B cell (primary cell): ENCODE results near the gene DCDC1. TPM values are rescaled to one million over a fixed set of nuclear protein-coding genes. Genes with fewer than 3 reads are reported as not detected.

Source experiments
- ATAC-seq: fragments of 200-7000 bp; cut with Tn5 transposase; one replicate; pipeline ENCODE4 v1.10.0; 2021; ENCODE audit warnings: low read depth, mild to moderate bottlenecking, moderate number of reproducible peaks, moderate library complexity
- CTCF ChIA-PET: fragments of 350-600 bp; sonication (Branson Sonifier 250); formaldehyde crosslinking; loops from one replicate; lab custom pipeline; 2021; ENCODE audit warnings: antibody characterized with exemption, inconsistent platforms; lab: Charles Lee
- POLR2A ChIA-PET: fragments of 350-600 bp; sonication (Branson Sonifier 250); formaldehyde crosslinking; loops from one replicate; lab custom pipeline; 2021; ENCODE audit warnings: antibody characterized with exemption; lab: Charles Lee
- DNase-seq: peaks from one replicate; pipeline ENCODE4 v3.0.0; 2013
- H2AFZ ChIP-seq: 2 replicates; pipeline ENCODE4 v1.6.1; 2012; ENCODE audit warnings: mild to moderate bottlenecking, low read depth, low read length; ENCODE audit not compliant: insufficient read depth, poor library complexity, severe bottlenecking
- H3K27ac ChIP-seq, 2 donors: 1 replicate in 1 of 2; 2 replicates in 1 of 2; pipeline ENCODE4 v1.5.1; 2012 to 2013; ENCODE audit warnings: low read length in 2 of 2, mild to moderate bottlenecking in 2 of 2, moderate library complexity in 1 of 2
- H3K27me3 ChIP-seq, 4 experiments: fragments of 200-600 bp in 1 of 4; sonication (generic) in 1 of 4; replicated peaks in 1 of 4; 1 replicate in 2 of 4; 2 replicates in 2 of 4; pipeline versions ENCODE4 v1.6.1 to v1.7.0; 2013 to 2016; ENCODE audit warnings: low read length in 3 of 4, mild to moderate bottlenecking in 2 of 4, mixed read lengths in 1 of 4, moderate library complexity in 1 of 4; ENCODE audit not compliant: insufficient read depth in 4 of 4, control insufficient read depth in 3 of 4; ENCODE audit errors: control extremely low read depth in 1 of 4
- H3K36me3 ChIP-seq, 2 experiments: replicated peaks in 1 of 2; 1 replicate in 1 of 2; 2 replicates in 1 of 2; pipeline versions ENCODE4 v1.6.1 to v1.7.1; 2013; ENCODE audit warnings: low read length in 1 of 2; ENCODE audit not compliant: insufficient read depth in 2 of 2, control insufficient read depth in 1 of 2; ENCODE audit errors: control extremely low read depth in 1 of 2, extremely low read depth in 1 of 2
- H3K4me1 ChIP-seq, 2 donors: fragments of 200-600 bp in 1 of 2; sonication (generic) in 1 of 2; 1 replicate in 1 of 2; 2 replicates in 1 of 2; pipeline versions ENCODE4 v1.5.1 to v1.6.1; 2013 to 2017; ENCODE audit warnings: low read length in 2 of 2; ENCODE audit not compliant: control insufficient read depth in 2 of 2, insufficient read depth in 2 of 2
- H3K4me2 ChIP-seq: replicated peaks from 2 replicates; pipeline ENCODE3; 2012; ENCODE audit warnings: mild to moderate bottlenecking, low read depth, low read length; ENCODE audit not compliant: poor library complexity, severe bottlenecking
- H3K4me3 ChIP-seq, 5 experiments: fragments of 200-600 bp in 1 of 5; sonication (generic) in 1 of 5; 1 replicate in 3 of 5; 2 replicates in 2 of 5; pipeline versions ENCODE4 v1.5.1 to v1.7.0; 2011 to 2016; ENCODE audit warnings: low read length in 4 of 5, mild to moderate bottlenecking in 4 of 5, low read depth in 2 of 5, control low read depth in 1 of 5, moderate library complexity in 1 of 5; ENCODE audit not compliant: insufficient read depth in 1 of 5; ENCODE audit errors: control extremely low read depth in 1 of 5, extremely low read depth in 1 of 5
- H3K79me2 ChIP-seq: fragments of 200-600 bp; sonication (generic); one replicate; pipeline ENCODE4 v1.6.0; 2016; ENCODE audit warnings: low read length; ENCODE audit not compliant: control insufficient read depth, insufficient read depth
- H3K9ac ChIP-seq: fragments of 200-600 bp; sonication (generic); 2 replicates; pipeline ENCODE4 v1.6.1; 2017; ENCODE audit warnings: mild to moderate bottlenecking, low read length, moderate library complexity
- H3K9me3 ChIP-seq, 3 donors: one replicate each; pipeline versions ENCODE4 v1.6.1 to v1.7.1; 2013; ENCODE audit warnings: low read length in 2 of 3; ENCODE audit not compliant: control insufficient read depth in 2 of 3, insufficient read depth in 1 of 3; ENCODE audit errors: control extremely low read depth in 1 of 3
- H4K20me1 ChIP-seq: 2 replicates; pipeline ENCODE4 v1.6.0; 2012; ENCODE audit warnings: mild to moderate bottlenecking, low read length; ENCODE audit not compliant: insufficient read depth, control insufficient read depth, poor library complexity, severe bottlenecking
- H3K27ac Mint-ChIP-seq: one replicate; pipeline ENCODE4 v1.8.0; 2021; ENCODE audit warnings: mixed read lengths
- H3K27me3 Mint-ChIP-seq: one replicate; pipeline ENCODE4 v1.8.0; 2021; ENCODE audit warnings: mixed read lengths
- H3K4me1 Mint-ChIP-seq: one replicate; pipeline ENCODE4 v1.8.0; 2021; ENCODE audit warnings: mixed read lengths
- H3K4me3 Mint-ChIP-seq: one replicate; pipeline ENCODE4 v1.8.0; 2021; ENCODE audit warnings: mixed read lengths
- H3K9me3 Mint-ChIP-seq: one replicate; pipeline ENCODE4 v1.8.0; 2022; ENCODE audit warnings: mixed read lengths; ENCODE audit not compliant: insufficient read depth
- CTCF ChIP-seq: fragments of 200-600 bp; IDR thresholded peaks from one replicate; pipeline ENCODE4 v1.8.0; 2022; ENCODE audit warnings: antibody characterized with exemption, mild to moderate bottlenecking
- EZH2 ChIP-seq: IDR thresholded peaks from 2 replicates; pipeline ENCODE4 v1.6.1; 2012; ENCODE audit warnings: borderline replicate concordance, low read depth, mild to moderate bottlenecking, moderate library complexity, low read length; ENCODE audit not compliant: insufficient read depth, poor library complexity, severe bottlenecking
- WGBS: methylation state at CpG from one replicate; pipeline ENCODE4 v1.1.5; 2013; ENCODE audit warnings: missing lambda C conversion rate; ENCODE audit not compliant: insufficient coverage; 5-methylcytosine and 5-hydroxymethylcytosine counted together
- intact Hi-C: fragments of 100-400 bp; cut with micrococcal nuclease; formaldehyde crosslinking; loops from one replicate; pipeline ENCODE4 v1.10.0; 2022
- polyA plus RNA-seq: library from polyadenylated mRNA; depleted of rRNA; stranded (reverse); fragments of >200 nt; gene quantifications from 2 replicates; pipeline ENCODE4 v1.2.3, GENCODE V29; 2012
- total RNA-seq, 2 donors: library from RNA; stranded (reverse); fragments of 120-200 nt in 1 of 2; gene quantifications; 1 replicate in 1 of 2; 2 replicates in 1 of 2; pipeline versions ENCODE4 v1.2.3 to v1.2.4, GENCODE V29; 2013 to 2022

The DCDC1 gene
- total and polyA plus RNA-seq, 2 donors (not counting 1 experiment from before 2014, with no cell fraction given): not detected

GRCh38 chr11:30936491-30936890, 433.0 kb downstream of the DCDC1 start:
- Histone ChIP-seq H3K27me3 (no peaks in the 10 kb centered on the region), H3K36me3 (no peaks in the 10 kb centered on the region), H3K4me3 (no peak overlapping the region), H2AFZ (no peak overlapping the region), H3K9ac (no peak overlapping the region), H3K9me3 (peaks cover 0 to 5% (median 5%) of the 10 kb centered on the region in 3 donors), H3K27ac (no peak overlapping the region), H3K79me2 (no peaks in the 10 kb centered on the region), H3K4me2 (no peak overlapping the region), H3K4me1 (no peaks in the 10 kb centered on the region), H4K20me1 (no peaks in the 10 kb centered on the region)
- intact Hi-C loops: no loop called here
- CTCF ChIA-PET: no interaction called here
- Mint-ChIP-seq H3K4me1 (no peaks in the 10 kb centered on the region), H3K27ac (no peak overlapping the region), H3K9me3 (peaks cover 7% of the 10 kb centered on the region), H3K4me3 (no peak overlapping the region), H3K27me3 (peaks cover 4% of the 10 kb centered on the region)
- DNase-seq: no peak
- POLR2A ChIA-PET: no interaction called here
- no peak for ATAC-seq
- WGBS: no CpG with 5 or more reads among the region's 2 CpGs
- TF ChIP-seq EZH2: no peak
- TF ChIP-seq CTCF: no peak

GRCh38 chr11:30935861-30936260, 433.7 kb downstream of the DCDC1 start:
- H3K27me3 Mint-ChIP-seq: peaks cover 4% of the 10 kb centered on the region
- H3K9me3 ChIP-seq: peaks cover 0 to 5% (median 5%) of the 10 kb centered on the region in 3 donors
- H3K27ac ChIP-seq: no peak overlapping the region
- H3K27me3 ChIP-seq: no peaks in the 10 kb centered on the region
- DNase-seq (no peak), ATAC-seq (no peak)
- ChIA-PET CTCF (no interaction called here), POLR2A (no interaction called here)
- no peaks in the 10 kb centered on the region for H4K20me1 ChIP-seq
- H3K4me2 ChIP-seq: no peak overlapping the region
- whole genome bisulfite sequencing: no CpG with 5 or more reads among the region's 2 CpGs
- H2AFZ ChIP-seq: no peak overlapping the region
- H3K9me3 Mint-ChIP-seq: peaks cover 3% of the 10 kb centered on the region
- H3K4me3 Mint-ChIP-seq: no peak overlapping the region
- H3K9ac ChIP-seq: no peak overlapping the region
- H3K27ac Mint-ChIP-seq: no peak overlapping the region
- H3K4me1 Mint-ChIP-seq: no peaks in the 10 kb centered on the region
- TF ChIP-seq EZH2 (no peak), CTCF (no peak)
- no peaks in the 10 kb centered on the region for H3K4me1 ChIP-seq
- H3K79me2 ChIP-seq: no peaks in the 10 kb centered on the region
- no peak overlapping the region for H3K4me3 ChIP-seq
- intact Hi-C loops: no loop called here
- no peaks in the 10 kb centered on the region for H3K36me3 ChIP-seq
